GM15510 (cell line): ENCODE results near the gene BAZ2B.

Source experiments
- POLR2A ChIP-seq: IDR thresholded peaks from 3 replicates; pipeline ENCODE4 v1.6.1; 2011; ENCODE audit warnings: borderline replicate concordance; ENCODE audit not compliant: insufficient read length; ENCODE audit errors: extremely low read depth

Gene BAZ2B

GRCh38 chr2:159349674-159350299, 266.6 kb downstream of the BAZ2B start:
- TF ChIP-seq POLR2A = no peak

- TF ChIP-seq POLR2A = no peak
Observed at GRCh38 chr2:159326569-159327255, 289.6 kb downstream of the BAZ2B start.

GRCh38 chr2:159322419-159322818, 293.9 kb downstream of the BAZ2B start:
- TF ChIP-seq POLR2A = no peak

- TF ChIP-seq POLR2A = no peak
Observed at GRCh38 chr2:159317392-159318088, 298.8 kb downstream of the BAZ2B start.

GRCh38 chr2:159307942-159308341, 308.4 kb downstream of the BAZ2B start:
- no peak for TF ChIP-seq POLR2A

GRCh38 chr2:159300586-159300985, 315.8 kb downstream of the BAZ2B start:
- no peak for TF ChIP-seq POLR2A

GRCh38 chr2:159298967-159299366, 317.4 kb downstream of the BAZ2B start:
- TF ChIP-seq POLR2A = no peak

GRCh38 chr2:159297042-159297707, 319.2 kb downstream of the BAZ2B start:
- no peak for TF ChIP-seq POLR2A

- TF ChIP-seq POLR2A = no peak
Observed at GRCh38 chr2:159292157-159292556, 324.2 kb downstream of the BAZ2B start.

- no peak for TF ChIP-seq POLR2A
Observed at GRCh38 chr2:159290289-159290907, 325.9 kb downstream of the BAZ2B start.

- TF ChIP-seq POLR2A = no peak
Observed at GRCh38 chr2:159287733-159288132, 328.6 kb downstream of the BAZ2B start.

- peak; percentile 72 for TF ChIP-seq POLR2A
Observed at GRCh38 chr2:159286709-159287441, 329.5 kb downstream of the BAZ2B start.

GRCh38 chr2:159285929-159286708, 330.2 kb downstream of the BAZ2B start, which contains the start of gene WDSUB1:
TSS of gene WDSUB1 (minus strand) at chr2:159286703. CDS start at chr2:159283069, 3,634 bp downstream.
- TF ChIP-seq POLR2A = no peak
